ENCODE data around the gene TMEM212. TPM values are rescaled to one million over a fixed set of nuclear protein-coding genes. Genes with fewer than 3 reads are reported as not detected.
"Not testable (repeated sequence)": the region's sequence is repeated elsewhere in the genome, so short reads cannot be mapped to it uniquely, and the experiment has no call there.

The TMEM212 gene
- total RNA-seq, 2 donors from 2014 or later: not detected

- Histone ChIP-seq H3K4me1 (no peaks in the 10 kb centered on the region), H3K9me3 (no peaks in the 10 kb centered on the region), H3K4me3 (no peak overlapping the region), H3K27me3 (no peaks in the 10 kb centered on the region), H3K36me3 (no peaks in the 10 kb centered on the region), H3K27ac (no peak overlapping the region)
- TF ChIP-seq, protein P1, sequence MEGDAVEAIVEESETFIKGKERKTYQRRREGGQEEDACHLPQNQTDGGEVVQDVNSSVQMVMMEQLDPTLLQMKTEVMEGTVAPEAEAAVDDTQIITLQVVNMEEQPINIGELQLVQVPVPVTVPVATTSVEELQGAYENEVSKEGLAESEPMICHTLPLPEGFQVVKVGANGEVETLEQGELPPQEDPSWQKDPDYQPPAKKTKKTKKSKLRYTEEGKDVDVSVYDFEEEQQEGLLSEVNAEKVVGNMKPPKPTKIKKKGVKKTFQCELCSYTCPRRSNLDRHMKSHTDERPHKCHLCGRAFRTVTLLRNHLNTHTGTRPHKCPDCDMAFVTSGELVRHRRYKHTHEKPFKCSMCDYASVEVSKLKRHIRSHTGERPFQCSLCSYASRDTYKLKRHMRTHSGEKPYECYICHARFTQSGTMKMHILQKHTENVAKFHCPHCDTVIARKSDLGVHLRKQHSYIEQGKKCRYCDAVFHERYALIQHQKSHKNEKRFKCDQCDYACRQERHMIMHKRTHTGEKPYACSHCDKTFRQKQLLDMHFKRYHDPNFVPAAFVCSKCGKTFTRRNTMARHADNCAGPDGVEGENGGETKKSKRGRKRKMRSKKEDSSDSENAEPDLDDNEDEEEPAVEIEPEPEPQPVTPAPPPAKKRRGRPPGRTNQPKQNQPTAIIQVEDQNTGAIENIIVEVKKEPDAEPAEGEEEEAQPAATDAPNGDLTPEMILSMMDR (IDR thresholded peaks at IDR 0.05): no peak
- DNase-seq (ENCODE audit: low spot score): no peak
These were observed 55.0 kb downstream of the TMEM212 start for GRCh38 chr3:171898192-171898591.

DNA sequence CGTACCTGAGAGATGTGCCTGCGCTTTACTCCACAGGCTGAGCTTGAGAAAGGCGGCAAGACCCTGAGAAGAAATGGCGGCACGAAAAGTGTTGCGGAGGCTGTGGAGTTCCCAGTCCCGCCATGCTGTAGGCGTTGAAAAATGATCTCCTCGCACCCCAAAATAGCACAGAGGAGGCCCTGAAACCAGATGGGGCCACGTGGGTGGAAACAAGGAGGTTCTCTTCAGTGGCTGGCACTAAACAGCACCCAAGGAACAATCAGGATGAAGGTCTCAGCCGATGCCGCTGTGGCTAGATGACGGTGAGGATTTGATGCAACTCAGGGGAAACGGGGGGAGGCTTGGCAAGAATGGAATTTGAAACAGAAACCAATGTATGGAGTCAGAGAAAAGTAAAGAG is 57.3 kb downstream of the TMEM212 start:
- DNase-seq (ENCODE audit: low spot score): no peak
- H3K9me3 ChIP-seq: no peaks in the 10 kb centered on the region
- no peaks in the 10 kb centered on the region for H3K4me1 ChIP-seq
- H3K27ac ChIP-seq: no peak overlapping the region
- TF ChIP-seq, protein P1 (IDR thresholded peaks at IDR 0.05): no peak
- no peak overlapping the region for H3K4me3 ChIP-seq
- no peaks in the 10 kb centered on the region for H3K36me3 ChIP-seq
- no peaks in the 10 kb centered on the region for H3K27me3 ChIP-seq

DNA sequence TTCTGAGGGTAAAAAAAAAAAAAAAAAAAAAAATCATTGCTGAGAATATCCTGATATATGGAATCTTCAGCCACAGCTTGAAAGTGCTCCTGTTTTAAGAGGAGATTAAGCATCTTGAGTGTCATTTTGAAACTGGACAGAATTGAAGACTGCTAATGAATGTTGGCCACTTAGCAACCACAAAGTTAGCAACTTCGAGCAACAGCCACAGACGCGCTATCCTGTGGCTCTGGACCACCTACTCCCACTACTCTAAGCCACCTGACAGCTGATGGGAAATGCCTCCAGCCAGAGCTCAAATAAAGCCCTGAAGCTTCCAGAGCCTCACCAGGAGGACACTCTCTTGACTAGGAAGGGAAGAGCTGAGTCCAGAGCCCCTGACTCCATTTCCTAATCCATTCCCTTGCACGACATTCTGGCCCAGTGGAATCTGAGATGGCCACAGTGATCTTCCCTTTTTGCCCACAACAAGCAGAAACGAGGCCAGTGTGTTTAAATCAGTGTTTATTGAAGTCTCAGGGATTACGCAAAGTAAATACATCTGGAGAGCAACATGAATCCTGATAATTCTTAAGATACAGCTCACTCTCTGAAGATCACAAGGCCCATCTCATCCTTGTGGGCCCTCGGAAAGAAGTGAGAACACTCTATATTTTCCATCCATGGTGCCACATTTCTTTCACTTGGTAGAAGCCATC is 58.6 kb downstream of the TMEM212 start:
- Histone ChIP-seq H3K9me3 (no peaks in the 10 kb centered on the region), H3K36me3 (no peaks in the 10 kb centered on the region), H3K27me3 (no peaks in the 10 kb centered on the region), H3K27ac (no peak overlapping the region), H3K4me1 (no peaks in the 10 kb centered on the region), H3K4me3 (no peak overlapping the region)
- TF ChIP-seq, protein P1 (IDR thresholded peaks at IDR 0.05): no peak
- no peak for DNase-seq (ENCODE audit: low spot score)

- Histone ChIP-seq H3K4me3 (no peak overlapping the region), H3K4me1 (no peaks in the 10 kb centered on the region), H3K36me3 (no peaks in the 10 kb centered on the region), H3K9me3 (no peaks in the 10 kb centered on the region), H3K27me3 (no peaks in the 10 kb centered on the region), H3K27ac (no peak overlapping the region)
- TF ChIP-seq, protein P1 (IDR thresholded peaks at IDR 0.05): no peak
- no peak for DNase-seq (ENCODE audit: low spot score)
These were observed 61.7 kb downstream of the TMEM212 start for GRCh38 chr3:171904829-171905228.

- not testable (repeated sequence) for H3K36me3 ChIP-seq; H3K27me3 ChIP-seq; DNase-seq (ENCODE audit: low spot score); H3K4me3 ChIP-seq; H3K27ac ChIP-seq; H3K9me3 ChIP-seq; H3K4me1 ChIP-seq
These were observed 63.4 kb downstream of the TMEM212 start for GRCh38 chr3:171906503-171906902.

DNA sequence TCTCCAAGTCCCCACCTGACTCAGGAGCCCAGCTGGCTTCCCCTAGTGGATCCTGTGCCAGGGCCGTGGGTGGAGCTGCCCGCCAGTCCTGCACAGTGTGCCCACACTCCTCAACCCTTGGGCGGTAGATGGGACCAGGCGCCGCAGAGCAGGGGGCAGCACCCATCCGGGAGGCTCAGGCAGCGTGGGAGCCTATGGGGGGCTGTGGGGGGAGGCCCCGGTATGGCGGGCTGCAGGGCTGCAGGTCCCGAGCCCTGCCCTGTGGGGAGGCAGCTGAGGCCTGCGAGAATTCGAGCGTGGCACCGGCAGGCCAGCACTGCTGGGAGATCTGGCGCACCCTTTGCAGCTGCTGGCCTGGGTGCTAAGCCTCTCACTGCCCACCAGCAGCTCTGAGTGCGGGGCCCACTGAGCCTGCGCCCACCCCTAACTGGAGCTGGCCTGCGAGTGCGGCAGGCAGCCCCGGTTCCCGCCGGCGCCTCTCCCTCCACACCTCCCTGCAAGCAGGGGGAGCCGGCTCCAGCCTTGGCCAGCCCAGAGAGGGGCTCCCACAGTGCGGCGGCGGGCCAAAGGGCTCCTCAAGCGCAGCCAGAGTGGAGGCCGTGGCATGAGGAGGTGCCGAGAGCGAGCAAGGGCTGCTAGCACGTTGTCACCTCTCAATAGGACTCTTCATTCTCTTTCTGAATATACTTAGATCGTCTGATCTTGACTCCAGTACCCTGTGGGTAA is 64.0 kb downstream of the TMEM212 start:
- no peaks in the 10 kb centered on the region for H3K27me3 ChIP-seq
- no peak for DNase-seq (ENCODE audit: low spot score)

More for the DNA sequence above, 64.0 kb downstream of the TMEM212 start:
- Histone ChIP-seq H3K27ac (no peak overlapping the region), H3K36me3 (no peaks in the 10 kb centered on the region), H3K9me3 (peaks cover 0 to 7% of the 10 kb centered on the region in 2 donors), H3K4me1 (no peaks in the 10 kb centered on the region), H3K4me3 (no peak overlapping the region)
- TF ChIP-seq, protein P1 (IDR thresholded peaks at IDR 0.05): no peak

Measured in right atrium auricular region (tissue), 2 donors.